ENCODE measurements around the gene HAT1.

- TF ChIP-seq POLR2A (IDR thresholded peaks at IDR 0.05; ENCODE audit: low read depth, low read length) (no peak), TAF1 (IDR thresholded peaks at IDR 0.05; ENCODE audit: borderline replicate concordance, low read depth, low read length) (no peak), POLR2AphosphoS5 (IDR thresholded peaks at IDR 0.05; ENCODE audit: low read depth, low read length) (no peak)
Measured at GRCh38 chr2:171956135-171956825, 34.0 kb downstream of the HAT1 start.

Measured in GM12892 (cell line).